Measurements from ENCODE around the gene ATP8B1.

The ATP8B1 gene

DNA sequence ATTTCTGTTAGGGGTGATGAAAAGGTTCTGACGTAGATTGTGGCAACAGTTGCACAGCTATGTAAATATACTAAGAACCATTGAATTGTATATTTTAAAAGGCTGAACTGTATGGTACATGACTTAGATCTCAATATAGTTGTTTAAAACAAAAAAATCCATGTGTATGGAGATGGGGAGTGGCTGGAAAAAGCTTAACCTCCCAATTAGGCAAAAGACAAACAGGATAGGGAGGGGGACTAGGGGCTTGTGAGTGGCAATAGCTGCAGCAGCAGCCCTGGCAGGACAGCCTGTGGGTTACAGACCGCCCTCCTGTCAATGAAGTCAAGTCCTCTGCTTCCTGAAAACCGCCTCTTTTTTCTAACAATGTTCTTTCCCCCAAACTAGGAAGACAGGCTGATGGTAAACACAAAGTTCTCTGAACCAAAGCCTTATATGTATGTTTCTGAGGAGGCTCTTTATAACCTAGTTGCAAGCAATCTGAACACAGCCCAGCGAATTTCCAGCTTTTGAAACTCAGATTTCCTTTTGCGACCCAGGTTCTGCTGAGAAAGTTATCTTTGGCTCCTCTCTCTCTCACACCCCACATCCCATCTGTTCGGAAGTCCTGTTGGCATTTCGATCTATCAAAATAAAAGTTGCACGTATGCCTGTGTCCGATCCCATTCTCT, 10.3 kb downstream of the ATP8B1 start:
- DNase-seq (ENCODE audit: low spot score): no peak

- DNase-seq (ENCODE audit: low spot score): no peak
Observed at GRCh38 chr18:57791911-57792310, 11.2 kb downstream of the ATP8B1 start.

GRCh38 chr18:57791192-57791591, 11.9 kb downstream of the ATP8B1 start:
- no peak for DNase-seq (ENCODE audit: low spot score)

DNA sequence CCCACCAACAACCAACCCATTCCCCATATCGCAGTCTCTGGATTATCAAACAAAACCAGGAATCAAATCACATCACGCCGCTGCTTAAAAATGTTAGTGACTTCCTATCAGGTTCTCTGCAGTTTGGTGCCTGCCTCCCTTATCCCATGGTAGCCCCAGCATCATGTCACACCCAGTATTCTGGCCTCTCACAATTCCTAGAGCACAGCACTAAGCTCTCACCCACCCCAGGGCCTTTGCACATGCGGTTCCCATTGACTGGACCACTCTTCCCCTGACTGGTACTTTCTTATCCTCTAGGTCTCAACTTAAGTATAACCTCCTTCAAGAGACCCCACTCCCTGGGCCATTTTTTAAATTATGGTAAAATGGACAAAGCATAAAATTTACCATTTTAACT, 12.8 kb downstream of the ATP8B1 start:
- no peak for DNase-seq (ENCODE audit: low spot score)

DNA sequence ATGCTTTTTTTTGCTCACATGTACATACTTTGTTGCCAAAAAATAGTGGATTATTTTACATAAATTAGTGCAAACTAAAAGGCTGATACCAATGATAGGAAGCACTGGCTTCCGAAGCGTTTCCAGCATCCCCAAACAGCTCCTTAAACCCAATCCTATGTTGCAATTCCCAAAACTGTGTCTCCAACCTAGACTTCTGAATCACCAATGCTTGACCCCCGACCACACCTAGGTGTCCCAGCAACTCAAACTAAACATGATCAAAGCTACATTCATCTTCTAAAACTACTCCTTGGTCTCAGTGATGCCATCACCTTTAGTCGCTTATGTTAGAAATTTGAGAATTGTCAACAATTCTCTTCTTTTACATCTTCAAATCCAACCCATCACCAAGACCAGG, 13.4 kb downstream of the ATP8B1 start:
- no peak for DNase-seq (ENCODE audit: low spot score)

GRCh38 chr18:57789090-57789489, 14.0 kb downstream of the ATP8B1 start:
- no peak for DNase-seq (ENCODE audit: low spot score)

DNA sequence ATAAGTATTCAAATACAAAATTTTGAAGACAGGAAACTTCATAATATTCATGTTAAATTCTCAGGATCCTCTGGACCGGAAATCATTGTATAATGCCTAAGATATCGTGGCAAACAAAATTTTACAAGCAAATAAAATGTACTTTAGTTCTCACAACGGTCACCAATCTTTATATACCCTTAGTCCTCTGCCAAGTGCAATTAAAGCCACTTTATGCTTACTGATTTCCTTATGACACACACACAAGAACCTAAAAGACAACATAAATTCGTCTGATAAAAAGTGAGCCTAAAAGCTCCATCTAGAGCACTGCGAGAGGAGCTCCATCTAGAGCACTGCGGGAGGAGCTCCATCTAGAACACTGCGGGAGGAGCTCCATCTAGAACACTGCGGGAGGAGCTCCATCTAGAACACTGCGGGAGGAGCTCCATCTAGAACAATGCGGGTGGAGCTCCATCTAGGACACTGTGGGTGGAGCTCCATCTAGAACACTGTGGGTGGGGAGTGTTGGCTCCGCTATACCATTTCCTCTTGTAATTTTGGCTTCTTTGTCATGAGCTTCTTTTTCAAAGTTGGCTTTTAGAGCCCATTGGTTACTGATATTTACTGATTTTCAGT, 15.9 kb downstream of the ATP8B1 start:
- no peak for DNase-seq (ENCODE audit: low spot score)

GRCh38 chr18:57785751-57786437, 17.2 kb downstream of the ATP8B1 start:
- DNase-seq (ENCODE audit: low spot score): no peak

DNA sequence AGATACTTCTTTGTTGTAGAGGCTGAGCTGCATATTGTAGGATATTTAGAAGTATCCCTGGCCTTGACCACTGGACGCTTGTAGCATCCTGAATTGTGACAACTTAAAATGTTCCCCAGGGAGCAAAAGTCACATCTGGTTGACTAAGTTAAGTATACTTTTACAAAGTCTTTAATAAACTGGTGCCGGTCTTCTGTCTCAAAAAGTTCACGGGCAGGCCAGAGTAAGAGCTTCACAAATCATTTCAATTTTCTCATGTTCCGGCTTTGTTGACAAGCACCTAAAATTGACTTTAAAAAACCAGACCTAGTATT, 18.4 kb downstream of the ATP8B1 start:
- DNase-seq (ENCODE audit: low spot score): no peak

GRCh38 chr18:57784034-57784800, 18.9 kb downstream of the ATP8B1 start:
- DNase-seq (ENCODE audit: low spot score): no peak

- DNase-seq (ENCODE audit: low spot score): no peak
Observed at GRCh38 chr18:57782049-57782448, 21.1 kb downstream of the ATP8B1 start.

- no peak for DNase-seq (ENCODE audit: low spot score)
Observed at GRCh38 chr18:57780706-57781347, 22.3 kb downstream of the ATP8B1 start.

DNA sequence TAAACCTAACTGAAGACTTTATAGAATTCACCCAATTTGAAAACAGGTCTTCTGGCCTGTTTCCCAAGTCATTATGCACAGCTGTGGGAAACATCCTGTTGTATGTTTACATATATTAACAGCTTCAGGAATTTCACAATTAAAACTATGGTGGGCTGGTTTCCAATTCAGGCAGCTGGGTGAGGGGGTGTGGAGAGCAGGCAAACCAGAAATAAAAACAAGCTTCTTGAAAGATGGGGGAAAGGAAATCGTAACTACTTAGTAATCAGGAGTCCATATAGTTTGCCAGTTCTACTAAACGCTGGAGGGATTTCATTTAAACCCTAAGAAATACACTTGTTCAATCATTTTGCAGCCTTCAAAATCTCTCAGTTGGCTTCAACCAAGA, 22.8 kb downstream of the ATP8B1 start:
- DNase-seq (ENCODE audit: low spot score): no peak

DNA sequence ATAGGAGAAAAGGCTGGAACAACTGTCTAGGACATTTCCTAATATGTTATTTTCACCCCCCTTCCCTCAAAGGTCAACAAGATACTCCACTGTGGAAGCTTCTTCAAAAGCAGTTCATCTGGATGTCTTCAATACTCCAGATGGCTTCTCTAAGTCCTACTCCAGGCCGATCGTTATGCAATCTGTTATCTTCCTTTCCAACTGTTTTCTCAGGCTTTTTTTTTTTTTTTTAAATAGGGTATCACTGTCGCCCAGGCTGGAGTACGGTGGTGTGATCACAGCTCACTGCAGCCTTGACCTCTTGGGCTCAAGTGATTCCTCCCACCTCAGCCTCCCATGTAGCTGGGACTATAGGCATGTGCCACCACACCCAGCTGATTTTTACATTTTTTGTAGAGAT, 26.3 kb downstream of the ATP8B1 start:
- DNase-seq (ENCODE audit: low spot score): no peak

- no peak for DNase-seq (ENCODE audit: low spot score)
Observed at GRCh38 chr18:57776354-57776753, 26.8 kb downstream of the ATP8B1 start.

DNA sequence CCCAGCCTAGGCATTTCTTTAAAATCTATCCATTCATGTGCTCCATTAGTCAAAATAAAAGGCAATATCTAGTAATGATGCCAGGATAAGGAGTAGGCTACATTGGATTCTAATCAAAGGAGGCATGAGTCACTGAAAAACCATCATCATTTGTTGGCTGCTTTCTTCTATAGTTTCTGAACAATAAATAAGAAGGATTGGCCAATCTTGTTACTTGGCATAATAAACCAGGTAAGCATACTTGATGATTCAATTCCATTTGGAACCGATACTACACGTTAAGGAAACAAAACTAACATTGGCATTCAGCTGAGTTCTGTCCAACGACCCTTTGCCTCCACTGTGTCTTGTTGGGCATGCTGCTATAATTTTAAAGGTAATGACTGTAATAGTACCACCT, 27.2 kb downstream of the ATP8B1 start:
- no peak for DNase-seq (ENCODE audit: low spot score)

DNA sequence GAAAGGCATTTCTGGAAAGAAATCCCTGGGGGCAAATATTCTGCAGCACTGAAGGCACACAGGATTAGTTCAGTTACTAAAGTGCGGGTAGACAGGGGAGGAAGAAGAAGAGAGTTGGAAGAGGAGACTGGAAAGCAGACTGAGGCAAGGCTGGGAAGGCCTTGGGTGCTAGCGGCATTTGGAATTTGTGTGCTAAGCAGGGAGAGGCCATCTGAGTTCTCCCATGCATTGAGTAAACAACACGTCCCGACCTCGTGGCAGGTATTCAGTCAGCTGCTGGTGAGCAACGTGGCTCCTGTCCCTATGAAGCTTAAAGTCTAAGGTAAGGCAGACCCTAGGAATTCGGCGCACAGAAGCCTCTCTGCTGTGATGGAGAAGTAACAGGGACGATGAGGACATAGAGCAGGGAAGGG, 30.7 kb downstream of the ATP8B1 start:
- no peak for DNase-seq (ENCODE audit: low spot score)

GRCh38 chr18:57771626-57772025, 31.5 kb downstream of the ATP8B1 start:
- no peak for DNase-seq (ENCODE audit: low spot score)

DNA sequence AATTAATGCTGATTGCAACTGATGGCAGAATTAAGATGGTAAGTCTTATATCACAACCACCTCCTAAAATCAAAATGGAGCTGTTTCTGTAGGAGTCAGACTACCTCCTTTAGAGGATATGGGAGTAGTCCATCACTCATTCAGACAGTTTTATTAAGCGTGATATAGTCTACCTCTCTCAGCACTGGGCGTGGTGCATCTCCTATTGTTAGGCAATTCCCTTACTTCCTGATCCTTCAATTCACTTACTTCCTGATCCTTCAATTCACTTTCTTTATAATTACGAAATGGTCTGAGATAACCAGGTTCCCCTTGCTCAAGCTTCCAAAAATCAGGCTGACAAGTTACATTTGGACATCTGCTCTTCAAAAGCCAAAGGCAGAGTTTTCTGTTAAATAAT, 31.9 kb downstream of the ATP8B1 start:
- no peak for DNase-seq (ENCODE audit: low spot score)

DNA sequence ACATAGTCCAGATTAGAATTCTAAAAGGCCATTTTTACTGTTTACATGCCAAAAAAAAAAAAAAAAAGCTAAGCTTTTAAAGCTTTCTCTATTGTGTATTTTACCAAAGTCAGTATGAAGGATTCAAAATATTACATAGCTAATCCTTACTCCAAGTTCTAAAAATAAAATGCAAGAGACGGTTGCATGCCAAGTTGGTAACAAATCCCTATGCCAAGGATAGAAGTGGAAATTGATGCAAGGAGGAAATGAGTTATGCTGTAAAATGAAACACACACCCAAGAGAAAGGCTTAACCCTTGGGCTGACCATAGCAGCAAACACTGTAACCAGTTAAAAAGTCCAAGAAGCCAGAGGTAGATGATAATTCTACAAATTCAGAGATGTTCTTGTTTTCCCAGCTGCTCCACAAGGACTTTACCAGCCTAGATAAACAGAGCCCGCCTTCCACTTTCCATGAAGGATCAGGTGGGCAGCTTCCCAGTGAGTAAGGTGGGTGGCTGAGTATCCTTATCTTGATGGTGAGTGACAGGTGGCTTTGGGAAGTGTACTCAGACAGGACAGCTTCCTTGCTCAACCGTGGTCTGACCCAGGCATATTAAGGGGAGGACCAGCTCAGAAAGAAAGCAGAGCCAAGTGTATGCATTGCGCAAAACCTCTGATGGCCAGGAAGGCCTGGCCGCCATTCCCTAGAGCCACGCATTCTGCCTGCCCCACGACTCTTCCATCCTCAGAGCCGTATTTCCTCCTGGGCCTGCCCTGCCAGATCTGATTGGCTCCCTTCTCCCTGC, 34.4 kb downstream of the ATP8B1 start:
- DNase-seq (ENCODE audit: low spot score): no peak

DNA sequence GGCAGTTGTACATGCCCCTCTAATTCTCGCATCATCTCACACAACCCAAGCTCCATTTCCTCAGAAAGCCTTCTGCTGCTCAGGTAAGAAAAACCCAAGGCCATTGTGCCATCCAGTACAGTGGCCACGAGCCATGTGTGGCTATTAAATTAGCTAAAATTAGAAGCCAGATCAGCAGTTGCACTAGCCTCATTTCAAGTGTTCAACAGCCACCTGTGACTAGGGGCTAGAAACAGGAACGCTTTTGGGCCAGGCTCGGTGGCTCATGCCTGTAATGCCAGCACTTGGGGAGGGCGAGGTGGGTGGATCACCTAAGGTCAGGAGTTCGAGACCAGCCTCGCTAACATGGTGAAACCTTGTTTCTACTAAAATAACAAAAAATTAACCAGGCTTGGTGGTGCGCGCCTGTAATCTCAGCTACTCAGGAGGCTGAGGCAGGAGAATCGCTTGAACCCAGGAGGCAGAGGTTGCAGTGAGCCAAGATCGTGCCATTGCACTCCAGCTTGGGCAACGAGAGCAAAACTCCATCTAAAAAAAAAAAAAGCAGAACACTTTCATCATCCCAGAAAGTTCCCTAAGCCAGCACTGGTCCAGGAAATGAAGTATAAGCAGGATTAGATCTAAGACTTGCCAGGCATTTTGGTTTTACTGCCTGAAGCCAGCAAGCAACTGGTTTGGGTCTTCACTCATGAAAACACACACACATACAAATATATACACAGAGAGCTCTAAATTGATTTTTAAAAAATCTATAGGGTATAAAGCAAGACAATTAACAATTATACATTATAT, 35.7 kb downstream of the ATP8B1 start:
- DNase-seq (ENCODE audit: low spot score): no peak
